Stimulated activated CD4-positive, alpha-beta T cell treated with anti-CD3 and anti-CD28 coated beads, TNF-alpha, amount 100 ng/mL, for 4 hours (primary cell): ENCODE data around the gene CCDC148.

Experiments used
- DNase-seq, 3 experiments: peaks; one replicate each; pipeline ENCODE4 v3.0.0-alpha.2; 2020; ENCODE audit warnings: low read depth in 3 of 3

CCDC148 gene

DNA sequence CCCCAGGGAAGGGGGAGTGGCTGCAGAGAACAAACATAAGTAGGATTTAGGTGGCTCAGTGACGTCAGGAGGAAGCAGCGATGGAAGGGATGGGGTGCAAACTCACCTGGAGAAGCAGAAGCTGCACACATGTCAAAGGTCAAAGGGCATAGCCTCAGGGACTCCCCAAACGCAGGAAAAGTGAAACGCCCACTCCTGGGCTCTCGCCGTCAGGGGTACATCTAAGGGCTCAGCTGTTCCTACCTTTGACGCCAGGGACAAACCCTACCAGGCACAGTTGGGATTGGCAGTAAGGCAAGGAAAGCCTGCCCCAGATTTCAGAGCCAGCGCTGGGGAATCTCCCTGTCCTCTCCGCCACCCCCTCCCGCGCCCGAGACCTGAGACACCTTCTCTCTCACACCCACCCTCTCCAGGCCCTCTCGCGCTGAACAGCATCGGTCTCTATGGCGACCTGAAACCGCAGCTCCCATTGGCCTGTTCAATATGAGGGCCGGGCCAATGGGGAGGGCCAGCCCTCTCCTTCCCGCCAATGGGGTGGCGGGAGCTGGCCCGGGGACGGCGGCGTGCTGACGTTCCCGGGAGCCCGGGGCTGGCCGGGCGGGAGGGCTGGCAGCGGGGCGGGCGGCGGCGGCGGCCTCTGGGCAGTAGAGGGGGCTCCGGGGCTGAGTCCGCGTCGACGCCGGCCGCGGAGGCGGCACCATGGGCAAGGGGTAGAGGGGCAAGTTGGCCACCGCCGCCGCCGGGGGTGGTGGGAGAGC, at the start of gene CCDC148, which contains the start of gene PKP4:
Gene CCDC148, minus strand, starts transcription at position 445 of the 758 bp plus-strand sequence. Its CDS starts 314 bp downstream, at position 131.
Gene PKP4, plus strand, starts transcription at position 644 of the 758 bp plus-strand sequence. CDS start 76,233 bp downstream, outside the sequence.
- DNase-seq = peak; percentile 66 to 86 (median 86)

DNA sequence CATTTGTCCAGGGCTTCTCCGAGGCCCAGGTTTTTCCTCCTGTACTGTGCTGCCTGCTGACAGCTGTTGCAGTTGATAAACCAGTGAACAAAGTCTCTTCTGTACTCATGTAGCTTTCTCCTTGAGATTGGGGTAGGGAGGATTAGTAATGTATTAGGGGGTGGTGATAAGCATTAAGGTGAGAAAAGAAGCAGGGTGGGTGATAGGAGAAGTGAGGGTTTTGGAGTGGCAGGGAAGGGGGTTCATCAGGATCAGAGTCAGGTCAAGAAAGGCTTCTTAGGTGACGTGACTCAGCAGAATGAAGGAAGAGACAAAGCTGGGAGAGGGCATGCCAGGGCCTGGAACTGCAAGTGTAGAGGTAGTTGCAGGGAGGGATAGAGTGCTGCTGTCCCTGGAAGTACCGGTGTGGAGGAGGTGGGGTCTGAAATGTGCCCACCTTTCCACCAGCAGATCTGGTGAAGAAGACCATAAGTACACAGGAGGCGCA, 48.9 kb upstream of the CCDC148 start:
- DNase-seq = no peak

DNA sequence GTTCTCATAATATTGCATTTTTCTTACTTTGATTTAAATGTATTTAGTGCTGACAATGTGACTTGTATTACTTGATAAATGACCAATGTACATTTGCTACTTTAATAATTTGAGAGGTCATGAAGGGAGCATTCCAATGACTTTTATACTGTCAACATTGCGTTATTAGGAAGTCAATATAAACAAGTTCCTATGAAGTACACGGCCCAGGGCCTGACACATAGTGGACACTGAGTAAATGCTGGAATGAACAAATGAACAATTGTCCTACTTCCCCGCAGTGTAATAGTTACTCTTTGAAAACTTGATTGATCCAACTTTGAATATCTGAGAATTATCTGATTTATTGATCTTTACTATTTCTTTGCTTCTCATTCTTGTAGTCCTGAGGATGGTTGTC, 47.5 kb upstream of the CCDC148 start:
- DNase-seq = no peak

DNA sequence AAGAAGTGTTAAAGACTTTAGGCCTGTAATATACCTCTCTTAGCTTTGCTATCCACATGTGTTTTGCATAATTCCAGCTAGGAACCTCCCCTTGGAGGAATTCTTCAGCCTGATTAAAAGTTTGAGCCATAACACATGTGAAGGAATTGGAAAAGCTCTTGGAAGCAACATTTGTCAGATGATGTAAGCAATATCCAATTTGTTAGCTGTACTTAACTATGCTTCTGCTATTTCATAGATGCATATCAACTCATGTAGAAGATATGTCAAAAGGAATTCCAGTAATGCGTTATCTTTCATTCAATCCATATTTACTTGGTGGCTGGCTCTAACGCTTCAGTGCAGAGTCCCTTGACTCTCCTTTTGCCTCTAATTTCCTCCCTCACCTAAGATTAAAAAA, 46.4 kb upstream of the CCDC148 start:
- no peak for DNase-seq

DNA sequence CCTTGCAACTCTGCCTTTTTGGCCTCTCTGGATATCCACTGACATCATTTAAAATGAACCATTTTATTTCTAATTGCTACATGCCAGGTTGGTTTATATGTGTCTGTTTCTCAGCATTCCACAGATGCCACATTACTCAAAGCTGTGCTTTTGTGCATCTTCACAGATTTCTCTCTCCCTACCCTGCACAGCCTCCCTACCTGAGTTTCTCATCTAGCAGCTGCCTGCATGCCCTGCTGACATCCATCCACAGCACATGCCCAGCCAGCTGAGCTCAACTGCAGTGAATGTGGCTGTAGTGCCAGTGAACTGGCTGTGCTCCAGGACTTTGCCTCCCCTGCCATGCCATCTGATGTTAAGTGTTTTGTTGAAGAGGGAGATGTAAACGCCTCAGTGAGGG, 44.7 kb upstream of the CCDC148 start:
- DNase-seq = no peak

GRCh38 chr2:158500333-158500732, 43.8 kb upstream of the CCDC148 start:
- no peak for DNase-seq

GRCh38 chr2:158499383-158499782, 42.8 kb upstream of the CCDC148 start:
- no peak for DNase-seq

DNA sequence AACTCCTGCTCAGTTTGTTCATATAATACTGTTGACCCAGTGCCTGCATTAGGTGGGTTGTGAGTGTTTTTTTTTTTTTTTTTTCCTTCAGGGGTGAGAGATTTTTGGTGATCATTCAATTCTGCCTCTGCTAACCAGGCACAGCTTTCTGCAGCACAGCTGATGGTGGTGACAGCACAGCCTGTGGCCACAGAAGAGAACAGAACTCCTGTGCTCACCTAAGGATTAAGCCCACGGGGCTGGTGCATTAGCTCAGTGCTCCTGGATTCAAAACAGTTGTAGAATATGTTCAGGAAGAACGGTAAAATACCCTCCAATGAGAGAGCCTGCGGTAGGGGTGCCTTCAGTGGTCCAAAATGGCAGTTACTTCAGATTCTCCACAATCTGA, 42.2 kb upstream of the CCDC148 start:
- no peak for DNase-seq

DNA sequence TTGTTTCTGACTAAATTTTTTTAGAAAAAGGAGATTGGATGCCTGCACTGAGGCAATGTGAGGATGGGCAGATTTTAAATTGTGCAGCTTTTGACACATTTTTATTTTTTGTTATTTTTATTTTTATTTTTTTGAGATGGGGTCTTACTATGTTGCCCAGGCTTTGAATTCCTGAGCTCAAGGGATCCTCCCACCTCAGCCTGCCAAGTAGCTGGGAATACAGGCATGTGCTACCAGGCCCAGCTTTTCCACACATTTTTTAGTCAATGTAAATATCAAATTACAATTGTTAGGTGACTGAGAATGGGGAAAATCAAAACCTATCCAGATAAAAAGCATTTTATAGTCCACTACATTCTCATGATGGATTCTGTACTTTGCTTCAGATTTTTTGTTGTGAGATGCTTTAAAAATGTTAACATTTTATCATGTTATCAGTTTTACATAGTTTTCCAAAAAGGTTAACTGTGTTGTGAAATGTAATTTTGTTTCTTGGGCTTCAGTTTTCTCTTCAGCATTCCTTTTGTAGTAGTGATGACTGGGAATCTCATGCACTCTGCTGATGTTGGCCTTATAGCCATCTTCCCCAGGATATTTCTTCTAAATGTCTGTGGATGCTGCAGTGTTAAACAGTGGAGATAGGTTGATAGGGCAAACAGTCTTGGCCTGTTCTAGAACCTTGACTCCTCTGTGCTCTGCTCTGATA, 41.6 kb upstream of the CCDC148 start:
- no peak for DNase-seq

GRCh38 chr2:158497486-158497885, 40.9 kb upstream of the CCDC148 start:
- DNase-seq = no peak

DNA sequence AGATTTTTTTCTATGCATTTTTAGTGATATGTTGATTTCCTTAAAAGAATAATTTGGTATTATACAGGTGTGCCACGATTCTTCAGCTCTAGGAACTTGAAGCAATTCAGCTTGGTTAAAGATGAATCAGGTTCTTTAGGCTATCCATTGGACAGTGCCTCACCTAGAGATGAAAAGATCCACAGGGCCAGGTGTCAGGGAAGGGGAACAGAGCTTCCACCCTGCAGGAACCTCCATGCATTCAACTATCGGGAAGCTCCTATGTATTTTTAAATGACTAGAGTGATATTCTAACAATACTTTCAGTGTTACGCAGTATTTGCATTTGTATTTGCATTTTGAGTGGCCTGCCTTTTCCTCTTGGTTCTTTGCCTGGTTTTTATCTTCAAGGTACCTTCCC, 40.4 kb upstream of the CCDC148 start:
- no peak for DNase-seq

- DNase-seq = no peak
Observed at GRCh38 chr2:158495175-158495574, 38.6 kb upstream of the CCDC148 start.

- no peak for DNase-seq
Observed at GRCh38 chr2:158493458-158493857, 36.9 kb upstream of the CCDC148 start.

DNA sequence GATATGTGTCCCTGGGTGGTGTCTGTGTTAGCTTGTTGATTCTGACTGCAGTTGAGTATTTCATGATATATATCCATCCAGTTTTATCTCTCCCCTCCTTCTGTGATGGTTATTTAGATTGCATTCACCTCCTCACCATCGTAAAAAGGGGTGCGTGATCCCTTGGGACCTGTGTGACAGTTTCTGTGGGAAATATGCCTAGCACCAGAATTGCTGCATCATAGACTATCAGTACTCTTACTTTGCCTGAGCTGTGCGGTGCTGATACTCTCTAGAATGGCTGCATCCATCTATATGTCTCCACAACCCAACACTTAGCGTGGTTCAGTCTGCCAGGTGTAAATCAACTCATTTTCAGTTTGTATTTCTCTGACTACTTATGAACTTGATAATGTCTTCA, 34.5 kb upstream of the CCDC148 start:
- DNase-seq = no peak

DNA sequence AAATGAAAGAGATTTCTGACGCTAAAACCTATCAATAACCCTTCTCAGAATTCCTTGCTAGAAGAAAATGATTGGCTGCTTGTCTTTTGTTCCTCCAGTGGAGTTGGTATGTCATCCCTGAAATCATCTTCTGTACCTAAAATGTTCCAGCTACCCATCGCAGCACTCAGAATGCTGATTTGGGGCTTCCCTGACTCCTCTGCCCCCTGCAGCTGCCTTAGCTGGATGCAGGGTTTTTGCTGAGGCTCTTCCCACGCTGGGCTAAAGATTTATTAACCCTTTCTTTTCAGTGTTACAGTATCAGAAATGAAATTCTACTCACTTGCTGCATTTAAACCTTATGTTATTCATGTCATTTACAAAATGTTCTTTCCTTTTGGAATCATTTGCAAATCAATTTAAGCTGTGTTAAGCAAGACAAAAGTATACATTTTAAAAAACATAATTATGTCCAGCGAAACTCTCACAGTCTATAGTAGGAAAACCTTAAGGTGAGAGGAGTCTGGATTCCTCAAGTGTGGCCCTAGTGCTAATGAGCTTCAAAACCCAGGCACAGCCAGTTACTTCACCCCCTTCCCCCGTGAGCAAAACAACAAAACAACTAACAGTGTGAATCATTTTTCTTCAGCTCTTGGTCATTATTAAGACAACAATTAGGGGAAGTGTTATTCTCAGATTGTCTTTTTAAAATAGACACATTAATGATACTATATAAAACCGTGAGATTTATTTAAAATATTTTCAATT, 33.0 kb upstream of the CCDC148 start:
- DNase-seq = no peak

GRCh38 chr2:158488442-158489216, 32.1 kb upstream of the CCDC148 start:
- no peak for DNase-seq

GRCh38 chr2:158487419-158487818, 30.9 kb upstream of the CCDC148 start:
- no peak for DNase-seq

- DNase-seq = no peak
Observed at GRCh38 chr2:158486970-158487325, 30.4 kb upstream of the CCDC148 start.

GRCh38 chr2:158486150-158486969, 29.8 kb upstream of the CCDC148 start:
- no peak for DNase-seq

- no peak for DNase-seq
Observed at GRCh38 chr2:158484892-158485556, 28.5 kb upstream of the CCDC148 start.
